HG02763 (cell line): Measurements from ENCODE around the gene ELMO1.

ENCODE experiments used
- ATAC-seq: cut with Tn5 transposase; IDR thresholded peaks from one replicate; pipeline ENCODE4 v1.9.1; 2021; ENCODE audit warnings: mild to moderate bottlenecking, moderate library complexity; ENCODE audit not compliant: unreplicated experiment

ELMO1 gene, protein sequence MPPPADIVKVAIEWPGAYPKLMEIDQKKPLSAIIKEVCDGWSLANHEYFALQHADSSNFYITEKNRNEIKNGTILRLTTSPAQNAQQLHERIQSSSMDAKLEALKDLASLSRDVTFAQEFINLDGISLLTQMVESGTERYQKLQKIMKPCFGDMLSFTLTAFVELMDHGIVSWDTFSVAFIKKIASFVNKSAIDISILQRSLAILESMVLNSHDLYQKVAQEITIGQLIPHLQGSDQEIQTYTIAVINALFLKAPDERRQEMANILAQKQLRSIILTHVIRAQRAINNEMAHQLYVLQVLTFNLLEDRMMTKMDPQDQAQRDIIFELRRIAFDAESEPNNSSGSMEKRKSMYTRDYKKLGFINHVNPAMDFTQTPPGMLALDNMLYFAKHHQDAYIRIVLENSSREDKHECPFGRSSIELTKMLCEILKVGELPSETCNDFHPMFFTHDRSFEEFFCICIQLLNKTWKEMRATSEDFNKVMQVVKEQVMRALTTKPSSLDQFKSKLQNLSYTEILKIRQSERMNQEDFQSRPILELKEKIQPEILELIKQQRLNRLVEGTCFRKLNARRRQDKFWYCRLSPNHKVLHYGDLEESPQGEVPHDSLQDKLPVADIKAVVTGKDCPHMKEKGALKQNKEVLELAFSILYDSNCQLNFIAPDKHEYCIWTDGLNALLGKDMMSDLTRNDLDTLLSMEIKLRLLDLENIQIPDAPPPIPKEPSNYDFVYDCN

DNA sequence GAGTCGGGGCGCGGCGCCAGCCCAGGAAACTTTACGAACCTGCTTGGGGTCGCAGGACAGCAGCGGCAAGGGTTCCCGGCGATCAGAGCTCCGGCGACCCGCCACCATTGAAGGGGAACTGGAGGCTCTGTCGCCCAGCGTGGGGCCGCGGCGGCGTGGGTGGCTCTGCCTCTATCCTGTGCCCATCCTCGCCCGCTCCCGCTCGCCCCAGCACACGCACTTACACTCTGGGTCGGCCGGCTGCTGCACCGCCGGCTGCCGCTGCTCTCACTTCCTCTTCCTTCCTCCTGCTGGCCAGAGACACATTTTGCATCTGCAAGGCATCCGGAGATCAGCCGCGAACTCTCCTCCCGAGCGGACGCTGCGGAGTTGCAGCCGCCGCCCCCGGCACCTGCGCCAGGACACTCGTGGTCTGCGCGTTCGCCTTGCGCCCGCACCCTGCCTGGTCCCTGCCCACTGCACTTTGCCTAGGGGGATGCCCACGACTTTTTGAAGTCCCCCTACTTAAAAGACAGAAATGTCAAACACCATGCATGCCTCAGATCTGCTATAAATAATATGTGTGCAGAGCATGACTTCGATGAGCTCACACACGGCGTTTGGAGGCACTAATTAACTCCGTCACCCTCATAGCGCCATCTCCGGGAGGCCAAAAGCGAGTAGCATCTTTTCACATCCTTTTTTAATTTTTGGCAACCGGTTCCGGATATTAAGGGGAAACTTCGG, at the start of gene ELMO1:
ELMO1 (minus strand) TSS at position 229 of the 726 bp plus-strand sequence. CDS start 106,174 bp downstream, outside the sequence.
- ATAC-seq: peak; percentile 94

DNA sequence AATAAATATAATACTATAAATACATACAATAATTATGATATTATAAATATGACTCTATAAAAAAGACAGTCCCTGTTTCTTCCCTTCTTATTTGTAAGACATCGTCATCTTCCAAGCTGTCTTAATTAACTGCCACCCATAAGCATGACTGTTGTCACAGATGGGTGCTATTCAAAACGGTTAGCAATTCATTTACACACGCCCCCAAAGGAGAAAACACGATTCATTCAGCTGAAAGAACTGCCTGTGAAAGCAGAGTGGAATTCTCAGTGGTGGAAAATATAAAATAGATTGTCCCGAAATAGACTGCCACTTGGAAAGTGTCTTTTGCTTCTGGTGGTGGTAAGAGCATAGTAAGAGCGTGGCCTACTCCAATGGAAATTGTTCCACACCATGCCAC, 48.9 kb upstream of the ELMO1 start:
- no peak for ATAC-seq

DNA sequence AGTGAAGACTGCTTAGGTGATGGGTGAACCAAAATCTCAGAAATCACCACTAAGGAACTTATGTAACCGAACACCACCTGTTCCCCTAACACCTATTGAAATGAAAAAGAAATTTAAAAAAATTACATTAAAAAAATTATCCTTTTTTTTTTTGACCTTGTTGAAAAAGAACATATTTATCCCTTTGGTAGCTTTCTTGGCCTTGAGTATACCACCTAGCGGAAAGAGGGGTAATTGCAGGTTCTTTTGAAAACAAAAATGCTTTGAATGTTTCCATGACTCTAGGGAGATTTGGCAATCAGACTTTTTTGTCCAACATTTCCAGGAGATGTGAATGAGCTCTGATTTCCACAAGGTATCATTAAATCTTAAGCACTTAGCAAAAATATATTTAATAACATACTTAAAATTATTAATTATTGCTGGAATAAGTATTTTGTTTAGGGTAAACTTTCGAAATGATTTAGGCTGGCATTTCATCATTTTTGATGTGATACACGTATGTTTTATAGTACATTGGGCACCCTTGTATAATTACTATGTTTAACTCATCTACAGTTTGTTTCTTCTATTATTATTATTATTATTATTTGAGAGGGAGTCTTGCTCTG, 47.0 kb upstream of the ELMO1 start:
- ATAC-seq: no peak

DNA sequence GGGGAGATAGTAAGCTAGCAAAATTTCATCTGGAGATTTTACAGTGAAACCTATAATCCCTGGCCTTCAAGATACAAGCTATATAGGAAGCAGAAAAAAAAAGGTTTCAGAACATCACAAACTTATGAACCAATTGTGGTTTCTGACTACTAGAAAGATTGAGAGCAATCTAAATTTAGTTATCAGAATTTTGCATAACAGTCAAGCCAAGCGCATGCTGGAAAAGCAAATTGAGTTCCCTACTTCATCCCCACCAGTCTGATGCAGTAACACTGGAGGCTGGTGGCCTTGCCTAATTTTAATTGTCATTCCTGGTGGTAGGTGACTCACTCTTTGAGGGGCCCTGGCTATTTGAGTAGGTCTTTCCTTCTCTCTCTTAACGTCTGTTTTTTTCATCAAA, 46.3 kb upstream of the ELMO1 start:
- ATAC-seq: no peak

DNA sequence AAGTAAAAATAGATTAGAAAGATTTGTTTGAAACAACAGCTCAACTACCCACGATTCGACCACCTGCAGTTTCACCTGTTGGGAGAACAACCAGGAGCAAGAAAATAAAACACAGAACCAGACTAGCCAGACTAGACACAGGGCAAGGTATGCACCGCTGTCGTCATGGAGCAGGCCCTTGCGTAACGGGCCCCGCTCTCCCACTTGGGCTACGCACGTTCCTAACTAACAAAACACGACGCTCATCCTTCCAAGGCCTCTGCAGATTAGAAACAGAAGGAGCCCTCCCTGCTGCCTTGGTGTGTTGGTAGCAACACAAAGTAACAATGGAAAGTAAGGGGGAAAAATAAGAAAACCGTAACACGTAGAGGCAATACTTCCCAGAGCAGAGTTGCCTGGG, 45.1 kb upstream of the ELMO1 start:
- ATAC-seq: no peak

DNA sequence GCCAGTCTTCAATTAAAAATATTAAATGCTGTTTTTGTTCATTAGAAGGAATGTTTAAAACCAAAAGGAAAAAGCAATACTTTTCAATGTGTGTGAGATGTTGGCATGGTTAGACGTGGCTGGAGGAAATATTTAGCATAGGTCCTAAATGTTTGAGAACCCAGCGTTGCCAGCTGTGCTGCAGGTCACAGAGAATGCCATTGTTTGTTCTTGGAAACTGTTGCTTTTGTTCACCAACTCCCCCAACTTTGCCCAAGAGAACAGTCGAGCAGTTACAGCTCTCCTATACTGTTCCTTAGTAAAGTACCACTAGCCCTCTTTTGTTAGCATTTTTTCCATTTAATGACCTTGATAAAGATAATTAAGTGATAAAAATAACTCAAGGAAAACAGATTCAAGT, 44.5 kb upstream of the ELMO1 start:
- ATAC-seq: no peak

DNA sequence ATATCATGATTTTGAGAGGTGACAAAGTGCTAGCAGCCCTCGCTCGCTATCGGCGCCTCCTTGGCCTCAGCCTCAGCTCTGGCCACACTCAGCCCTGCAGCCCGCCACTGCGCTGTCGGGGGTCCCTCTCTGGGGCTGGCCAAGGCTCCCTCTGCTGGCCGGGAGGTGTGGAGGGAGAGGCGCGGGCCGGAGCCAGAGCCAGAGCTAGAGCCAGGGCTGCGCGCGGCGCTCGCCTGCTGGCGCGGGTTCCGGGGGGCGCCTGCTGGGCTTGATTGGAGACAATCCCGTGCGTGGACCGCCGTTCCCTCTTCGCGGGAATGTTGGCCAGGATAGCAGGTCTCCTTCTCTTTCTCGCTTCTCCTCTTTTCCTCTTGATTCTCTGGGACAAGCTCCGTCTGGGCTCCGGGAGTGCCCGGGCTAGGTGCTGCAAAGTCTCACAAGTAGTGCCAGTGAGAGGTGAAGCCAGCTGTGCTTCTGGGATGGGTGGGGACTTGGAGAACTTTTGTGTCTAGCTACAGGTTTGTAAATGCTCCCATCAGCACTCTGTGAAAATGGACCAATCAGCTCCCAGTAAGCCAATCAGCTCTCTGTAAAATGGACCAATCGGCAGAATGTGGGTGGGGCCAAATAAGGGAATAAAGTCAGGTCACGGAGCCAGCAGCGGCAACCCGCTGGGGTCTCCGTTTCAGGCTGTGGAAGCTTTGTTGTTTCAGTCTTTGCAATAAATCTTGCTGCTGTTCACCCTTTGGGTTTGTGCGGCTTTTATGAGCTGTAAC, 43.4 kb upstream of the ELMO1 start:
- ATAC-seq: no peak

DNA sequence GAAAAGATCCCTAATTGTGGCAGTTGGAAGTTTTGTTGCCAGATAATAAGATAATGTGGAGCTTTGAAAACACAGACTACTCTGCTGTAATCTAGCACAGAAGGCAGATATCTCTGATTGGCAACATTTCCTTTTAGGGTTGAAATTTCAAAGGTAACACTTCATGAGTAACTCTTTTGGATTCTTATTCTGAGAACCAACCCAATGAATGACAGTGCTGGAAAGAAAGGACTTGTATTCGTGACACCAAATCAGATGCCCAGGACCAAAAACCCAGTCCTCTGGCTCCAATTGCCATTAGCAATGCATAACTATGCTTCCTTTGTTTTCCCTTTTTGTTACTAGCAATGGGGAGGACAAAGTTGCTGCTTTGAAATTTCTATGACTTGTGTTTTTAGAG, 41.0 kb upstream of the ELMO1 start:
- ATAC-seq: no peak

DNA sequence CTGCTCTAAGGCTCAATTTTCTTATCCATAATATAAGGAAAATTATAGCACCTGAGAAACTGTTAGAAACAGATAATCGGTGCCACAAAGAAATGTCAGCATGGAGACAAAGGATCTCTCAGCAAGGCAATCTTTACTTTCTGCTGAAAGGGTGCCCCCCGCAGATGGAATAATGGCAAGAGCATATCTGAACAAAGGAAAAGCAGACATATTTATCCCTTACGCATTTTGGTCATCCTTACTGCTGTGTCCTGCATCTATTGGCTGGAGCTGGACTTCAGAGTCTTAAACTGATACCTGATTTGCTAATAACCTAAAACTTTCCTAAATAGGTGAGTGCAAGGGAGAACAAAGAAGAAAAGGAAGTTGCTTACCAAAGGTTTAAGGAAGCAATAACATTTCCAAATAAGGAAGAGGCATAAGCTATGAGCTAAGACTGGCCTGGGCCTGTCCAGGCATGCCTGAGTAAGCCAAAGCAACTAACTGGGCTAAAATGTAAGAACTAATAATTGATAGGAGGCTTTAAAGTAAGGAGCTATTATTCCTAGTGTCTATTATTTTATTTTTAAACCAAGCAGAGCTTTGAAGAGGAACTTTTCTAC, 39.6 kb upstream of the ELMO1 start:
- no peak for ATAC-seq

DNA sequence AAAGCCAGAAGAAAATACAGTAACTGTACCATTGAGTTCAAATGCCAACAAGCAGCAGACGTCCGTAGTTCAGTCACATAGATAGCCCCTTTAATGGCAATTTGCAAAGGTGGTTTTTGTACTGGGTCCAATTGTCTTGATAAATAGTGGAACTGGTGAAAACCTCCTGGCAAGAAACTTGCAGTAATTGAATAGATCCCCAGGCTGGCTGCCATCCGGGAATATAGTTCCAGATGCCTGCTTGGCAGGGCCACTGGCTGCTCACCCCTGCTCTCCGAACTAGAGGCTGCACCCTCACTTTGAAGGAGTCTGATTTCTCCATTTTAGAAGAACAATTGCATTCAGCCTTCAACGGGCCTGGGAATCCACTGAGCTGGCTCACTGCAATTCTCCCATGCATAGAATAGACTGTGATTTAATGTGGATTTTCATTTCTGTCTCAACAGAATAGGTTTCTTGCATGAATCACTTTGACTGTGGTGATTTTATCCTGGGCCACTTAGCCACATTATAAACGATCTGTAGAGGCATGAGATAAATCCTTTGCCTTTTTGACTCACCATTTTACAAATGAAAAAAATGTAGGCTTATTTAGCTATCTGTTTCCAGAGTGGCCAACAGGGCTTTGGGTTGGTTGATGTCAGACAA, 35.9 kb upstream of the ELMO1 start:
- no peak for ATAC-seq

DNA sequence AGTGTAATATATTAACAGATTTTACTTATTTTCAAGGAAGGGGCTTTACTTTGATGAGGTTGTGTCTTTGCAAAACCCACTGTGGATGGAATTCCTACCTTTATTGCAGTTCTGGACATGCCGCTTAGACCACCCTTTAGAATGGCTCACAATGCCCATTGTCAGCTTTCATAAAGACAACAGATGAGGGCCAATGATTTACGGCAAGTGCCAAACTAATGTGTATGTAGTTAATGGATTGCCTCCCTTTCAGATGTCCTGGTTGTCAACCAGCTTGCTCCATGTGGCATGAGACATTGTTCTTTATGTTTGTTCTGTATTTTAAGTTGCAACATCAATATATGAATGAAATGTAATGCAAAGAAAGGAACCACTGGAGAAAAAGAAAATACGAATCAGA, 35.0 kb upstream of the ELMO1 start:
- no peak for ATAC-seq

DNA sequence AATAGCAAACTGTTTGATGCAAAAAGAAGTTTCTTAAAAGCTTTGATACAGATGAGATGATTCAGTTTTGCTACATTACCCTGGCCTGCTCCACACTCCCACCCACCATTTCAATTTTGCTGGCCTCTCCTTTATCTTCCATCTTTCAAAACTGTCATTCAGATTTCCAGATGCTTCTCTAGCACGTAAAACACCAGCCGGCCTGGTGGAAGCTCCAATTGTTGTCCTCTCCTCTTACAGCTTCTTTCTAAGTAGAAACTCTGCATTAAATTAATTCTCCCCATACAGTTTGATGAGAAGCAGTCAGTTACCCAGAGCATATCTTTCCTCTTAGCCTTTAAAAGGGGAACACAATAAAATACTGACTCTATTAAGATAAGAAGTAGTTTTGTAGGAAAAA, 34.3 kb upstream of the ELMO1 start:
- no peak for ATAC-seq

DNA sequence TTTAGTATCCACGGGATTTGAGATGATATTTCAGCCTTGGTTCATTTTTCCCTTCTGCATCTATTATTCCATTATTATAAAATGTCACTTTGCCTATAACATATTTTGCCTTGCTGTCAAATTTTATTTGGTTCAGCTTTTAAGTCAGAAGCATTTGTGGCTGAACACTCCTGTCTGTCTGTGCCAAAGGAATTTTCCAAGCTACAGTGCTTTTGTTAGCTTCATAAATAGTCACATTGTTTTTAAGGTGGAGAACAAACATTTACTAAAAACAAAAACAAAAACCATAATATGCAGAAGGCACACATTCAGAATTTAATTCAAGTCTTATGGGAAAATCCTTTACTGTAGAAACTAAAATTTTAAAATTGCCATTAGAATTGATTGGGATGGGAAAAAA, 33.8 kb upstream of the ELMO1 start:
- no peak for ATAC-seq

DNA sequence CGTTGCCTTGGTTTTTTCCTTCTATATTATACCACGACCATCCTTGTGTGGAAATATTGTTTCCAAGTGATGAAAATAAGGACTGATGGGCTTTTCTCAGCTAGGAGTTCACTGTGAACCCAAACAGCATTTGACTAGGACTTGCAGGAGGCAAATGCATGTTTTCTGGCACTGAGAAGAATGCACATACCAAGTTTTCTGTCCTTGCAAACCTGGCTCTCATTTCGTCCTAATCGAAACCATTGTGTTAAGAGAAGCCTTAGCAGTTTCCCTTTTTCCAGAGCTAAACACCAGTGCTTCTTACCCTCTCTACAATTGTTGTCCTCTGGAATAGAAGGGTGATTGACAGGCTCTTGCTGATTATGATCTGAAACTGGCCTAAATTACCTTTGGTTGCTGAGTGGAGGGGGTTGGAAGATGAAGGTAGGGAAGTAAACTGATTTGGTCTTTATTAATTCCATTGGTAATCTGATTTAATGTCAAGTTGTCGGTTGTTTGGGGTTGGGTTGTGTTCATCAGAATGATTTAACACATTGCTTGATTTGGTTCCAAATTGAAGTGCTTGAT, 33.1 kb upstream of the ELMO1 start:
- no peak for ATAC-seq

DNA sequence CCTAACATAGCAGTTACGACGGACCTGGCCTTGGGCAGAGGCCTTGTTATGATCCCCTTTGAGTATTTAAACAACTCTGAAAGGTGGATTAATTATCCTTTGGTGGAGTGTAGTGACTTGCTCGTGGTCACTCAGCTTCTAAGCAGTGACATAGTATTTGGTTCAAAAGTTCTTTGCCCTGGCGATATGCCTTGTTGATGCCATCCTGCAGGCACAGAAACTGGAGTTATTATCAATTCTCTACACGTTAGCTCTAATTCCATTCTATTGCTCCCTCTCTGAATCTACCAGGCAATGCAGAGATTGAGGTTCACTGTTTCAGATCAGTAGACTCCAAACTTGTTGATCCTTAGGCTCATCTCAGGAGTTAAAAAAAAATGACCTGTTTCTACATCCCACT, 32.5 kb upstream of the ELMO1 start:
- no peak for ATAC-seq

DNA sequence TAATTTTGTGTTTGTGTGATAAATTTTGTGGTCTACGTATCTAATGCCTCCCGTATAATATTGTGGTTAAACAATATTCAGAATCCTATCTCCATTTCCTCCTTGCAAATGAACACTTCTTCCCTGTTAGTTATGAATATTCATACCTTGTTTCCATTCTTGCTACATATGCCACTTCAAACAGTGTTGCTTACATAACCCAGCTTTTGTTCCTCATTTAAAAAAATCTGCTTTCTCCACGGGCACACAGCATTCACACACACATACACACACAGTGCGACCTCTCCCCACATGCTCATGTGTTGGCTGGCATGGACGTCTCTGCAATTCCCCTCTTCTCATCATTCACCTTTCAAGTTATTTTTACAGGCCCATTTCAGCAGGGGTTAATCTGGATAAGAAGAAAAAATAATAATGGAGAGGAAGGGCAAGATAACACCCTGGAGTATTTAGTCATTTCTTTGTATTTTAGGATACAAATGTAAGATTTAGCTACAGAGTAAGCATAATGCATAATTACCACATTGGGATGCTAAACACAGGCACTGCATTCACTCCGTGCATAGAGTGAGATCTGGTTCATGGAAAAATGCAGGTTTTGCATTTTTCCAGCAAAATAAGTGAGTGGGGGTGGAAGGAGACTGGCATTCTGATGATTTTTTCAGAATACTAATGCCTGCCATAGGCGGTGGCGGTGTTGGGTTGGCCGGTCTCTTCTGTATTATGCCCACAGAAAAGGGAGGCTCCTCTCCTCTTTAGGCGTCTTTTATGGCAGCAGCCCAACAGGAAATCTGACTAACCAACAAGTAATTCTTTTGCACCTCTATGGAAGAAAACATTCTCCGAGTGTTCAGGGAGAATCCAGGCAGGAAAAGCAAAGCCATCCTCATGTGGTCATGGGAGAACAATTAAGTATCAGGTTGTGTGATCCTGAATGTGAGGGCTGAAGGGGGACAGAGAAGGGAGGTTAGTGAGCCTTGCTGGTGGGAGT, 31.7 kb upstream of the ELMO1 start:
- no peak for ATAC-seq

DNA sequence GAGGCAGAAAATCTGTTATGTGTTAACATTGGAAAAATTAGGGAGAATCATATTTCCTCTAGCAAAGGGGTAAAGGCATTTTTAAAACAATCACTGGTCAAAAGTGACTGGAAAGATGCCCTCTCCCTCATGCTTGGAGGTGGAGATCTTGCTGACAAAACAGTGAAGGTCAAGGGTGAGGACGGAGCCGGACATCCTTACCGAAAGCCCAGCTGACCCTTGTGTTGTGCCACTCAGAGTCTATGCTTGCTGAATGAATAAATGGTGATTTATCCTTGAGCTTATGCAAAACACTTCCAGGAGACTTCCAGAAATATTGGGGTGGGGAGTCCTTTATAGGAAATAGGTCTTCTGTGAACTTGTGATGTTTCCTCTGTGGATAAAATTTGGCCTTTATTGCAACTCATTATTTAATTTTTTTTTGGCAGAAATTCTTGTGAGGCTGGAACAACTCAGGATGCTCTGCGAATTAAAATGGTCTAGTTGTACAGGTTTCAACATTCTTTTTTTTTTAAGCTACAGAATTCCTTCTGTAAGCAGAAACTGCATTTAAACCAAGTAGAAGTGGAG, 28.3 kb upstream of the ELMO1 start:
- ATAC-seq: no peak

DNA sequence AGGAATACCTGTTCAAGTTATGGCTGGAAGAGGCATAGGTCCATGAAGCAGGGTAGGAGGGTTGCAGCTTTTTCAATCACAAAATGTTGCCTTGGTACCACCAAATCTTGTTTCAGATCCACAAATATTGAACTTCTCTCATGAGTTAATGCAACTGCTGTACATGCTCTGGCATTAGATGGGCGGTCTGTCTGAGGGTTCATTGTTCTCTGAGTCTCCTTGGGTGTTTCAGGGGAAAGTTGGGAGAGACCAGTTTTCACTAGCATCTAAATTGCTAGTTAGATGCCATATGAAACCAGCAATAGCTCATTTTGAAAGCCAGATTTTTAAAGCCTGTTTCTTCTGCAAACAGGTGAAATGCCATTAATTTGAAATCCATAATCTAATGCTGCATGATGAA, 27.8 kb upstream of the ELMO1 start:
- ATAC-seq: no peak
